GM12892 (cell line): ENCODE data around the gene CHST8.

Experiments
- POLR2A ChIP-seq: IDR thresholded peaks from 2 replicates; pipeline ENCODE4 v1.6.1; 2011; ENCODE audit warnings: low read depth, low read length, control low read depth
- POLR2AphosphoS5 ChIP-seq: IDR thresholded peaks from 2 replicates; pipeline ENCODE4 v1.6.1; 2011; ENCODE audit warnings: low read depth, low read length, control low read depth
- TAF1 ChIP-seq: IDR thresholded peaks from 2 replicates; pipeline ENCODE4 v1.6.1; 2011; ENCODE audit warnings: low read depth, mild to moderate bottlenecking, control low read depth, low read length, borderline replicate concordance

- TF ChIP-seq POLR2AphosphoS5 (no peak), POLR2A (no peak), TAF1 (no peak)
Observed at GRCh38 chr19:33703821-33704220, 82.1 kb downstream of the CHST8 start.
